Mesothelial cell of epicardium (in vitro differentiated cells): ENCODE data around the gene ITGA5. TPM values are rescaled to one million over a fixed set of nuclear protein-coding genes. Genes with fewer than 3 reads are reported as not detected.

ENCODE experiments used
- DNase-seq, 2 experiments: peaks; one replicate each; pipeline ENCODE4 v3.0.0; 2021; ENCODE audit warnings: low spot score in 2 of 2; ENCODE audit not compliant: unreplicated experiment in 2 of 2
- H3K27ac Mint-ChIP-seq: 2 replicates; pipeline ENCODE4 v1.8.0; 2021; ENCODE audit warnings: mixed read lengths
- H3K27me3 Mint-ChIP-seq: 2 replicates; pipeline ENCODE4 v1.8.0; 2021; ENCODE audit warnings: low read depth, mixed read lengths
- H3K36me3 Mint-ChIP-seq: 2 replicates; pipeline ENCODE4 v1.8.0; 2021; ENCODE audit warnings: mixed read lengths
- H3K4me1 Mint-ChIP-seq: 2 replicates; pipeline ENCODE4 v1.8.0; 2021; ENCODE audit warnings: mixed read lengths
- H3K4me3 Mint-ChIP-seq: 2 replicates; pipeline ENCODE4 v1.8.0; 2021; ENCODE audit warnings: mild to moderate bottlenecking, moderate library complexity, mixed read lengths
- H3K9me3 Mint-ChIP-seq: 2 replicates; pipeline ENCODE4 v1.8.0; 2021; ENCODE audit warnings: mixed read lengths
- total RNA-seq: library from RNA; stranded (reverse); gene quantifications from 3 replicates; pipeline ENCODE4 v1.2.1, GENCODE V29; 2021
- TF ChIP-seq, protein P1 (sequence below): fragments of 200-600 bp; sonication (generic); IDR thresholded peaks from one replicate; pipeline ENCODE4 v1.5.0; 2021; ENCODE audit warnings: antibody characterized with exemption; ENCODE audit not compliant: unreplicated experiment

The ITGA5 gene
- total RNA-seq, 1 donor from 2014 or later, result 65.3 TPM

DNA sequence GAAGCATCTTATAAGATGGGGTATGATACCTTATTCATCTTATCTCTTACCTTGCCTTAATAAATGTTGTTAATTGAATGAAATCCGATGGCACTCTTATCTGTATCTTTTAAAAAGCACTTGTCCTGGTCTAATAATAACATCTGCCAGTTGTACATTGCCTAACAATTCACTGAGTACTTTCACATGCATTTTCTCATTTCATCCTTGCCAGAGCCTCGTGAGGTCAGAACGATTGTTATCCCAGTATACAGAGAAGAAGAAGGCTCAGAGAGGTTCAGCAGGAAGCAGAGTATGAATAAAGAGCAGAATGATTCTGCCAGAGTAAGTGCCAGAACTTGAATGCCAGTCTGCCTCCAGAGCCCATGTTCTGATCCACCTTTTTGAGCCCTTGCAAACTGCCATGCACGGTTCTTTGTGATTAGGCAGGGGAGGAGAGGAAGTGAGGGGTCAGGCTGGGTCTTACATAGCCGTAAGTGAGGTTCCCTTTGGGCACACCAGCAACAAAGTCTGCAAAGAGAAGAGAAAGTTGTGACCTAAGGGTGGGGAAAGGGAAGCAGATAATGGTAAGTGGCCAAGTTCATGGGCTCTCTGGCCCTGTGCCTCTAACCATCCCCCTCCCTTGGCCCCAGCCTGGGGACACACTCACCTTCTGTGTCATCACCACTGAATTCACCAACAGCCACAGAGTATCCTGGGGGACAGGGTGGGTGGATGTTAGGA is 11.7 kb downstream of the ITGA5 start:
- no peak overlapping the region for H3K27ac Mint-ChIP-seq
- no peak overlapping the region for H3K4me3 Mint-ChIP-seq
- H3K4me1 Mint-ChIP-seq, result no peaks in the 10 kb centered on the region
- H3K27me3 Mint-ChIP-seq, result no peaks in the 10 kb centered on the region
- no peak for DNase-seq
- H3K36me3 Mint-ChIP-seq, result peaks cover 32% of the 10 kb centered on the region
- H3K9me3 Mint-ChIP-seq, result no peaks in the 10 kb centered on the region
- TF ChIP-seq, protein P1, sequence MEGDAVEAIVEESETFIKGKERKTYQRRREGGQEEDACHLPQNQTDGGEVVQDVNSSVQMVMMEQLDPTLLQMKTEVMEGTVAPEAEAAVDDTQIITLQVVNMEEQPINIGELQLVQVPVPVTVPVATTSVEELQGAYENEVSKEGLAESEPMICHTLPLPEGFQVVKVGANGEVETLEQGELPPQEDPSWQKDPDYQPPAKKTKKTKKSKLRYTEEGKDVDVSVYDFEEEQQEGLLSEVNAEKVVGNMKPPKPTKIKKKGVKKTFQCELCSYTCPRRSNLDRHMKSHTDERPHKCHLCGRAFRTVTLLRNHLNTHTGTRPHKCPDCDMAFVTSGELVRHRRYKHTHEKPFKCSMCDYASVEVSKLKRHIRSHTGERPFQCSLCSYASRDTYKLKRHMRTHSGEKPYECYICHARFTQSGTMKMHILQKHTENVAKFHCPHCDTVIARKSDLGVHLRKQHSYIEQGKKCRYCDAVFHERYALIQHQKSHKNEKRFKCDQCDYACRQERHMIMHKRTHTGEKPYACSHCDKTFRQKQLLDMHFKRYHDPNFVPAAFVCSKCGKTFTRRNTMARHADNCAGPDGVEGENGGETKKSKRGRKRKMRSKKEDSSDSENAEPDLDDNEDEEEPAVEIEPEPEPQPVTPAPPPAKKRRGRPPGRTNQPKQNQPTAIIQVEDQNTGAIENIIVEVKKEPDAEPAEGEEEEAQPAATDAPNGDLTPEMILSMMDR, result no peak

DNA sequence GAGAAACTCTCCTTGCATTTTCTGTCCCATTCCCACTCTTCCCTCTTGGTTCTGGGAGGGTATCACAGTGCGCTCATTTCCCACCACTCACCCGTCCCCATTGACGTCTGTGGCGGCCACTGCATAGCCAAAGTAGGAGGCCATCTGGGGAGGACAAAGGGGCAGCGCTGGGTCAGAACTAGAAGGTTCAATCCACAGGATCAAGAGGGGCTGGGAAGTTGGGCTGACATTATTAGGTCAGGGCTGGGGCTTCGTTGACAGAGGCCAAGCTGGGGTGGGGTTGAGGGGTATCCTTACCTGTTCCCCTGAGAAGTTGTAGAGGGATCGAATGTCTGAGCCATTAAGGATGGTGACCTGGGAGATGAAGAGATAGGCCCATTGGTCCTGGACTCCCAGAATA is 13.5 kb downstream of the ITGA5 start:
- H3K27ac Mint-ChIP-seq, result no peak overlapping the region
- H3K4me1 Mint-ChIP-seq, result no peaks in the 10 kb centered on the region
- no peak overlapping the region for H3K4me3 Mint-ChIP-seq
- TF ChIP-seq, protein P1, result no peak
- no peak for DNase-seq
- peaks cover 39% of the 10 kb centered on the region for H3K36me3 Mint-ChIP-seq
- H3K9me3 Mint-ChIP-seq, result no peaks in the 10 kb centered on the region
- H3K27me3 Mint-ChIP-seq, result no peaks in the 10 kb centered on the region

DNA sequence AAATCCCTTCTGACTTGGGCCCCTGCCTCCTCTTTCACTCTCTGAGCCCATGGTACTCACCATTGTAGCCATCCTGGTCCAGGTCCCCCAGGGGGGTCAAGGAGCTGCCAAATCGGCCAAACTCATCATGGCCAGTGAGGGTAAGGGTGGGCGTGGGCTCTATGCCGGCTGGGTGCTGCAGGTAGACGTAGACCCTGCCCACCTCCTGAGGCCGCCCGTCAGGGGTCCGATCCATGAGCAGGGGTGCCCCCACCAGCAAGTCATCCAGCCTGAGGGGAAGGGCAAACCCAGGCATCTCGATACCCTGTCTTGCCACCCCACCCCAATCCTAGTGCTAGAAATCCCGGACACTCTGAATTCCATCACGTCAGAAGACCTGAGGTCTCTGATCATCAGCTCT is 14.0 kb downstream of the ITGA5 start:
- Mint-ChIP-seq H3K27me3 (no peaks in the 10 kb centered on the region), H3K9me3 (no peaks in the 10 kb centered on the region), H3K36me3 (peaks cover 42% of the 10 kb centered on the region), H3K27ac (no peak overlapping the region), H3K4me1 (no peaks in the 10 kb centered on the region), H3K4me3 (no peak overlapping the region)
- no peak for DNase-seq
- TF ChIP-seq, protein P1, result no peak

DNA sequence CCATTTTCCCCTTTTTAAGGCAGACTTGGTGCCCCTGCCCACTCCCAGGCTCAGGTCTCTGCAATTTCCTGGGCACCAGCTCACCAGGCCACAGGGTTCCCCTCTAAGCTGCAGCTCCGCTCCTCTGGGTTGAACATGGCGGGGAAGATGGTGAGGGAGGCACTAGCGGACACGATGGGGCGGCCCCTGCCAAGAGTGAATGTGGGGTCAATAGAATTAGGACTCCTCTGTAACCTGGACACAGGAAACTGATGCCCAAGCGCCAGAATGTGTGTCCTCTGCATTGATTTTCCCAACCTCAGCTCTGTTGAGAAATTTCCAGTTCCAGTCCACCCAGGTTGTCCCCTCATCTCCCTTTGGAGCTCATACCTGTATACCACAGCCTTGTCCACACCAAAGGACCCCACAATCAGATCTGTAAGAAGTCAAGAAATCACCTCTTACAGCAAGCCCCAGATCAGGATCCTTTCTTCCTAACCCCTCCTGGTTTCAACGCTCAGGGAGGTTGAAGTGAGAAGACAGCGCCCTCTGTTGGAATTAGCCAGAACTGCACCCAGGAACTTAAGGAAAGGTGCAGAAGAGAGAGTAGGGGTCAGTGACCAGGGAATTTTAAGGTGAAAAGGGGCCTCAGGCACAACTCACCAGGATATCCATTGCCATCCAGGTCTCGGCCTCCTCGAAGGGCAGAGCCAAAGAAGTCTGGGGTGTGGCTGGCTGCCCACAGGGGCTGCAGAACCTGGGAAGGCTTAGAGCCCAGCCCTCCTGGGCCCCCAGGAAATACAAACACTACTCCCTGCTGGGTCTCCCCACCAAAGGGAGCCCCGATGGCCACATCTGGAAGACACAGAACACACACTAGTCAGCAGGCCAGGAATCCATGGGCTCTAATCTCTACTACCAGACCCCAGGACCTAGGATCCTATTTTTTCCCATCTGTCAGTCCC is 14.7 kb downstream of the ITGA5 start:
- Mint-ChIP-seq H3K36me3 (peaks cover 43% of the 10 kb centered on the region), H3K27ac (no peak overlapping the region), H3K4me3 (no peak overlapping the region), H3K27me3 (no peaks in the 10 kb centered on the region), H3K9me3 (no peaks in the 10 kb centered on the region), H3K4me1 (no peaks in the 10 kb centered on the region)
- DNase-seq, result peak in 1 of 2 experiments; percentile 70
- TF ChIP-seq, protein P1, result peak; percentile 99

DNA sequence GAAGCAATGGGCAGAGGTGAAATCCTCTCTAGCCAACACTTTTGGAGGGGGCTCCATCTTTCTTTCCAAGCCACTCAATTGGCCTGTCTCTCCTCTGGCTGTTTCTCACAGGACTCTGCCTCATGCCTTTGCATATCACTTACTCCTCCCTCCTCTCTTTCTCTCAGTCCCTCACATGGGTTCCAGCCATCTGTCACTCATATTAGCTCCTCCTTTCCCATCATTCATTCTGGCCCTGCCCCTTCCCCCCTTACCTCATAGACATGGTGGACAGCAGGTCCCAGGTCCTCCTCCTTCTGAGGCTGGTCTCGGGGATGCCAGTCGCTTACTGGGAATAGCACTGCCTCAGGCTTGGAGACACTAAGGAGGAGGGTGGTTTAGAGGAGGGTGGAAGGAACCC is 17.9 kb downstream of the ITGA5 start:
- Mint-ChIP-seq H3K4me1 (no peaks in the 10 kb centered on the region), H3K9me3 (no peaks in the 10 kb centered on the region), H3K4me3 (no peak overlapping the region), H3K27me3 (no peaks in the 10 kb centered on the region), H3K36me3 (peaks cover 35% of the 10 kb centered on the region), H3K27ac (no peak overlapping the region)
- no peak for DNase-seq
- TF ChIP-seq, protein P1, result no peak
